GM18858 (cell line): ENCODE measurements around the gene RTN4IP1.
A peak's percentile ranks its signal among the peaks of the same experiment; 100 is the strongest.

ENCODE experiments used
- ATAC-seq: cut with Tn5 transposase; IDR thresholded peaks from one replicate; pipeline ENCODE4 v1.9.1; 2021; ENCODE audit not compliant: unreplicated experiment

RTN4IP1 gene

GRCh38 chr6:106547601-106548453 is 81.5 kb downstream of the RTN4IP1 start:
- no peak for ATAC-seq

DNA sequence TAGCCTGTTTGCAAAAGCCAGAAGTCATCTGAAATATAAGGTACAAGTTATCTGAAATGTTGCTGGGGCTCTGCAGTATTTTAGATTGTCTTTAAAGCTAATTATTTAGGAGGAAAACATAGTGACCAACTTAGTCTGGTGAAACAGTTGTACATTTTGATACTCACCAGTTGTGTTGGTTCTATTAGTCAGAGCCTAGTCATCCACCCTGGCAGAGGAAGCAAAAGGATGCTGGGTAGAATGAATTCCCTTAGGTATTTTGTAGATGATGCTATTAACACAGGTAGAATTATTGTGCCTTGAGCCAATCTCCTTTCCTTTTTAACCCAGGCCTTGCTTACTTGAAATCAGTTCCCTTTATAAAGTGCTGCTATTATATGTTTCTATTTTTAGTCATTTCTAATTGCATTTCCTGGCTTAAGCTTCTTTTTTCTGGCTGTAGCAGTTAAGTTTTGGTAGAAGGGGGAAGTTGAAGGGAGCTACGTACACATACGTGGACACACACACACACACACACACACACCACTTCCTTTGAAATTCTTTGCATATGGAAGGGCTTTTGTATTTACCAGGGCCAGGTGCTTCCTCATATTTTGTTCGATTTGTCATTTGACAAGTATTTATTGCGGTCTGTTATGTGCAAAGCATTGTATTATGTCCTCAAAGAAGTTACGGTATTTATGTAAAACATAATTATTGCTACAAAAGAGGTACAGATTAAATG is 82.4 kb downstream of the RTN4IP1 start:
- ATAC-seq, result no peak

- no peak for ATAC-seq
These were observed 83.0 kb downstream of the RTN4IP1 start for GRCh38 chr6:106546261-106546690.

DNA sequence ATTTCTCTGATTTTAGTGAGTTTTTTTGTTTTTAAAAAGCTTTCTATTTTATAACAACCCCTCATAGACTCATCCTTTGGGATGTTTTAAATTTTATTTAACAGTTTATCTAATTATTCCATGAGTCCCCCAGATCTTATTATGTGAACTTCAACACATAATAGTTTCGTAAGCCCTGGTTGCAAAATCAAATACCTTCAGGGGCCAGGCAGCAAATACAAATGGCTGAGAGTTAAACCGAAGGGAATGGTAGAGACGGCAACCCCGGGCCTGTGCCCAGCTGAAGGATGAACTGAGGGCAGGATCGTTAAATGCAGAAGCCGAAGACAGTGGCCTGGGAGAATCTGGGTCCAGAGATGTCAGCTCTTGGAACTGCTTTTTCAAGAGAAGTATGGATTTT is 88.4 kb downstream of the RTN4IP1 start:
- ATAC-seq, result no peak

DNA sequence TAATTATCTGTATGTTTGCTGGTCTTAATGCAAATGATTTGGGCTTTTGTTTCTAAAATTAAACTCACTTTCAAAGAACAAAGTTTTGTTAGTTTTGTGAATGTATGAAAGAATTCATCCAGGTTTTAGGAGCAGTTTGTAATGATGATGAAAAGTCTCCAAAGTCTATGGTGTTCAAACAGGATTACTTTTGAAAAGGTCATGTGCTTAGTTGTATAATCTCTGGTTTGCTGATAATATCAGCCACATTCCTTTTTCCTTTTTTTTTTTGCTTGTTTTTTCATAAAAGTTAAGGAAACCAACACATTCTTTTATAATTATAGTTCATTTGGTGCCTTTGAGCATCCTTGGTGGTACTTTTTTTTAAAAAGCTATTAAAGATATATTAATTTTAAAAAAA is 88.9 kb downstream of the RTN4IP1 start:
- no peak for ATAC-seq

- ATAC-seq, result no peak
These were observed 89.4 kb downstream of the RTN4IP1 start for GRCh38 chr6:106539936-106540335.

DNA sequence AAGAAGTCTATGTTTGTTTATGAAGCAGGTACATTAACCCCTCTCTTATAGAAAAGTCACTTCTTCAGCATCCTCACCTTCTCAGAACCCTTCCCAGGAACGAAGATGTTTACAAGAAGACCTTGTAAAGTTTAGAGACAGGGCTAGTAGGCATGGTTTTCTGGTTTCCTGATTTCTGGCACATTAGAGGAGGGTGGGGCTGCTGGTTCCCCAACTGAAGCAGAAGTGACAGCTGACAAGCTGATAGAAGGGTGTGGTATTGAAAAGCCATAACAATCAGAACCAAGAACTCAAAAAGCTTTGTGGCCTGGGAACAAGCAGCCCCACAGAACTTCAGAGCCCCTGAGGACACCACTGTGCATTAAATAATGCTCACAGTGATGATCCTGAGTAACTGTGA is 91.2 kb downstream of the RTN4IP1 start:
- ATAC-seq, result no peak

- ATAC-seq, result no peak
These were observed 91.6 kb downstream of the RTN4IP1 start for GRCh38 chr6:106537662-106538061.

GRCh38 chr6:106536851-106537250 is 92.4 kb downstream of the RTN4IP1 start:
- ATAC-seq, result no peak

- no peak for ATAC-seq
These were observed 92.9 kb downstream of the RTN4IP1 start for GRCh38 chr6:106536357-106536756.

- ATAC-seq, result no peak
These were observed 94.3 kb downstream of the RTN4IP1 start for GRCh38 chr6:106535012-106535411.

DNA sequence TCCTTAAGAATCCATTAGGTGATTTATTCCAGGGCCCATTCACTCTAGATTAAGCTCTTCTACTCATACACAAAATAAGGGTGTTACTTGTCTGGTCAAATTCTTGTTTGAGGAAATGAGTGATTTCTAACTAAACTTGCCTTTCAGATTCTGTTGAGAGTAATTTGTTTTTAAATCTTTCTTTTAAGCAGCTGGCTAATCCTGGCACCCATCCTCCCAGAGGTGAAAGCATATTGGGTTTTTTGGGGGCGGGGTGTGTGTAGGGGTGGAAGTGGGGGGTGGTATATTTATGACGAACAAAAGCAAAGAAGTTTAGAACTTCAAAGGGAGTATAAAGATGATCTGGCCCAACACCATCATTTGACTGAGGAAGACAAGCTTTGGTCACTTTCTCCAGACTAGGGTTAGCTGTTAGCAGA is 94.7 kb downstream of the RTN4IP1 start:
- ATAC-seq, result no peak

DNA sequence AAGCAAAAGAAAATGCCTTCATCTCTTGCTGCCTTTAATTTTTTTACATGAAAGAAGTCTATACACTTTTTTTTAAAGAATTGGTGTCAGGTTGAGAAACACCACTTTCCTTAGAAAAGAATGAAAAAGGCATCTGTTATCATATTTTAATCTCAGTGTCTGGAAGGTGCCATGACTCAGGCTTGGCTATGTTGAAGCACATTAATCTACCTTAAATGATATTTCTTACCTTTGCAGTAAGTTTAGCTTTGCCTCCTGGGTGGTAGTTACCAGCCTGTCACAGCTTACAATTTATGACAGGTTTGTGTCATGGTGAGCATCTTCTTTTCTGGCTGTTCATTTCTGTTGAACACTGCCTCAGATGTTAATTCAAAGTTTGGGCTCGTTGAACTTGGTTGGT is 95.3 kb downstream of the RTN4IP1 start:
- ATAC-seq, result no peak

- no peak for ATAC-seq
These were observed 96.2 kb downstream of the RTN4IP1 start for GRCh38 chr6:106533054-106533453.

- no peak for ATAC-seq
These were observed 98.8 kb downstream of the RTN4IP1 start for GRCh38 chr6:106530502-106530901.

DNA sequence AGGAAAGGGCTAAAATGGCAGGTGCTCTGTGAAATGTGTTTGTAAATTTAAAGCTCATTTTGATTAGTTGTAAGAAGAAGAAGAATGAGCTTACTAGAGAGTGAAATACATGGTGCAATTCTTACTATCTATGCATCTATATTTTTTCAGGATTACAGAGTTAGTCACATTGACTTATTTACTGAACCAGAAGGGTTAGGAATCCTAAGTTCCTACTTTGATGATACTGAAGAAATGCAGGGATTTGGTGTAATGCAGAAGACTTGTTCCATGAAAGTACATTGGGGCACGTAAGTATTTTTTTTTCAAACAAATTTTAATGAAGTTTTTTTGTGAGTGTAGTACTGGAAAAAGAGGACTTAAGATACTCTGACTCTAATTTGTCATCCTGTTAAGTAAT is 99.3 kb downstream of the RTN4IP1 start:
- no peak for ATAC-seq

DNA sequence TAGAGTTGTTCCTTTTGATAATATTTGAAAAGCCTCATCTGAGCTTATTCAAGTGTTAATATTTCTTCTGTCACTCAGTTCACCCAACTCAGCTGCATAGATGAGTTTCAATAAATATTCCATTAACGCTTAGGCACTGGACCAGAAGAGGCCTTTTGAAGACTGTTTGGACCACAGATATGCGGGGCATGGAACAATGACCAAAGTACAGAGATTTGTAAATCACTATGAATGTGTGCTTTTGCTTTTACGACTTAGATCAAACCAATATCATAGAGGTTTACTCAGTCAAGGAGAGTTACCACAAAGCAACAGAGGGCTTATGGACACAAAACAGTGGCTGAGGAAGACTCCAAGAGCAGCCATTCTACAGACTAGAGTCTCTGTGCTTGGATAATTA is 99.9 kb downstream of the RTN4IP1 start:
- no peak for ATAC-seq

DNA sequence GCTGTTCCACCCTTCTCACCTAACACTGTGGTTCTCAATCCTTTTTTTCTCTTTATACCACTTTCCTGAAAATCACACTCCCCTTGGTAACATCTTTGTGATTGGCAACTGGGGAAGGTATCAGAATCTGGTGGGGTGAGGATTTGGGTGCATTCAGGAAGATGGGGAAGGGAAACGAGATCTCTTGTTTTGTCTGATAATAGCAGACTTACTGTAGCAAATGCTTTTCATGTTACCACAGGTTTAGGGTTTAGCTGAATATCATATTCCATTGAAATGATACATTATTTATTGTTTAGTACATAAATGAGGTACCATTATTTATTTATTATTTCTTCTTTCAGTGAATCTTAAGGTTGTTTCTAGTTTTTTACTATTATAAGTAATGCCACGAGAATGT is 100.8 kb downstream of the RTN4IP1 start:
- ATAC-seq, result no peak

DNA sequence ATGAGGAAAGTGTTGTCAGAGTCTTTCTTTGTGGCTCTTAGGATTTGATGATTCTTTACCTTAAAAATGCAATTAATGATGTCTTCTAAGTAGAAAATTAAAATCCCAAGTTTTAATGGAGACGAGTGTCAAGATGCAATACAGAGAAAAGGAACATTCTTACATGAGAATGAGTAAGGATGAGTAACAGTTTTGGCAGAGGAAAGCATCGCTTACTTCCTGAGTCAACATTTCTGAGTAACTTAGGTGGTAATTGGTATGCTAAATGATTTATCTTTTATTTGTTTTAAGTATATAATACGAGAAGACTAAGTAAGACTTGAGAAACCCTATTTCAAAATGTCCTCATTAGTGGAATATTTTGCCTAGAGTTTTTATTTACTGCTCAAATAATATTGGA is 101.3 kb downstream of the RTN4IP1 start:
- no peak for ATAC-seq

DNA sequence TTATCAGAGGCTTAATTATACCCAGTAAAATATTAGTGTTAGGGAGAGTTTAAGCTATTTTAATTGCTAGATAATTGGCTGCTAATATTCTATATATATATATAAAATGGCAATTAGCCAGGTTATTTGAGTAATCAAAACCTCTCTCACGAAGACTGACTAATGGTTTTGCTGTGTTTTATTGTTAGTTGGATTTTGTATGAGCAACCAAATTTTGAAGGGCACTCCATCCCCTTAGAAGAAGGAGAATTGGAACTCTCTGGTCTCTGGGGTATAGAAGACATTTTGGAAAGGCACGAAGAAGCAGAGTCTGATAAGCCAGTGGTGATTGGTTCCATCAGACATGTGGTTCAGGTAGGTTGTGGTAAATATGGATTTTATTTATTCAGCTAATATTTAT is 102.2 kb downstream of the RTN4IP1 start:
- ATAC-seq, result no peak

- no peak for ATAC-seq
These were observed 103.4 kb downstream of the RTN4IP1 start for GRCh38 chr6:106525882-106526275.

DNA sequence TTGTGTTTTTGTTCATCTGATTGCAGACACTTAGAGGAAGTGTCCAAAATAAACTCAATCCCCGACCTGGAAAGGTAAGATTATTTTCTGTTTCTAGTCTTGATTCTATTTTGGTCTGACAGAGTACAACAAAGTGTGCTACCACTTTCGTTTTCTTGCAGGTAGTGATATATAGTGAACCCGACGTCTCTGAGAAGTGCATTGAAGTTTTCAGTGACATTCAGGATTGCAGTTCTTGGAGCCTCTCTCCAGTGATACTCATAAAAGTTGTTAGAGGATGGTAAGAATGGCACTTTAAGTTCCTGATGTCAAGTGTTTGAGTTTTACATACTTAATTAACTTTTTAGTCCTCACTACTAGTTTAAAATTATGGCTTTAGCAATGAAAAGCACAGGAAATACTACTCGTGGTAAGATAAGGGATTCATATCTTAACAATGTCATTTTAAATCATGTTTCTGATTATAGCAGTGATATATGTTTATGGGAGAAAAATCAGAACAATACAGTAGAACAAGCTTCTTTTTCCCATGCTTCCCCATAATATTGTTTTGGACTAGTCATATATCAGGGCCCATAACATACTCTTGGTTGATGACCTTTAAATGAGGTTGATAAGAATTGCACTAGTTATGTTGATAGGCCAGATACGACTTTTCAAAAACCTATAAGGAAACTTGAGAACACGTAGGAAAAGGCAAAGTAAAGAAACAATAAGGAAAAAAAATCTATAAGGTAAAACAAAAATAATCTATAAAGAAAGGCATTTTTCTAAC is 104.0 kb downstream of the RTN4IP1 start:
- peak; percentile 34 for ATAC-seq
